Measurements from ENCODE around the gene FRMD5. TPM values are rescaled to one million over a fixed set of nuclear protein-coding genes. Genes with fewer than 3 reads are reported as not detected.

Gene FRMD5
- total and polyA plus RNA-seq, 2 donors from 2014 or later = 0.32 to 0.41 TPM

- no peak overlapping the region for H3K27ac ChIP-seq (ENCODE audit: low read depth in 2 of 2, low read length in 2 of 2)
- intact Hi-C loops (cut with DNase I) = no loop called here
- no peaks in the 10 kb centered on the region for H3K9me3 ChIP-seq (ENCODE audit: control insufficient read depth in 2 of 3, insufficient read depth in 1 of 3, low read length in 3 of 3)
- H3K9ac ChIP-seq (ENCODE audit: low read length in 3 of 3) = no peak overlapping the region
- no peaks in the 10 kb centered on the region for H3K36me3 ChIP-seq (ENCODE audit: control insufficient read depth in 2 of 3, insufficient read depth in 3 of 3, low read length in 3 of 3)
- H3K27me3 ChIP-seq (ENCODE audit: control insufficient read depth, insufficient read depth, low read length) = no peaks in the 10 kb centered on the region
- no peak for DNase-seq
- TF ChIP-seq CTCF (IDR thresholded peaks at IDR 0.05; ENCODE audit: borderline replicate concordance, extremely low read depth, insufficient read depth) = no peak
- FAIRE-seq = no peak
- H3K4me1 ChIP-seq (ENCODE audit: control insufficient read depth in 2 of 3, insufficient read depth in 2 of 3, low read depth in 1 of 3, low read length in 3 of 3) = no peaks in the 10 kb centered on the region
- H3K4me3 ChIP-seq (ENCODE audit: low read length in 3 of 3) = no peak overlapping the region
These were observed 12.6 kb upstream of the FRMD5 start for GRCh38 chr15:44207643-44208042.

- no peak overlapping the region for H3K9ac ChIP-seq (ENCODE audit: low read length in 3 of 3)
- no peaks in the 10 kb centered on the region for H3K9me3 ChIP-seq (ENCODE audit: control insufficient read depth in 2 of 3, insufficient read depth in 1 of 3, low read length in 3 of 3)
- FAIRE-seq = no peak
- no peak for DNase-seq
- no peak overlapping the region for H3K27ac ChIP-seq (ENCODE audit: low read depth in 2 of 2, low read length in 2 of 2)
- no peaks in the 10 kb centered on the region for H3K27me3 ChIP-seq (ENCODE audit: control insufficient read depth, insufficient read depth, low read length)
- H3K4me3 ChIP-seq (ENCODE audit: low read length in 3 of 3) = no peak overlapping the region
- no peaks in the 10 kb centered on the region for H3K36me3 ChIP-seq (ENCODE audit: control insufficient read depth in 2 of 3, insufficient read depth in 3 of 3, low read length in 3 of 3)
- no peaks in the 10 kb centered on the region for H3K4me1 ChIP-seq (ENCODE audit: control insufficient read depth in 2 of 3, insufficient read depth in 2 of 3, low read depth in 1 of 3, low read length in 3 of 3)
- intact Hi-C loops (cut with DNase I) = no loop called here
- TF ChIP-seq CTCF (IDR thresholded peaks at IDR 0.05; ENCODE audit: borderline replicate concordance, extremely low read depth, insufficient read depth) = no peak
These were observed 4.3 kb upstream of the FRMD5 start for GRCh38 chr15:44199393-44199792.

- Histone ChIP-seq H3K9ac (ENCODE audit: low read length in 3 of 3) (no peak overlapping the region), H3K36me3 (ENCODE audit: control insufficient read depth in 2 of 3, insufficient read depth in 3 of 3, low read length in 3 of 3) (no peaks in the 10 kb centered on the region), H3K27me3 (ENCODE audit: control insufficient read depth, insufficient read depth, low read length) (peaks cover 13% of the 10 kb centered on the region), H3K4me1 (ENCODE audit: control insufficient read depth in 2 of 3, insufficient read depth in 2 of 3, low read depth in 1 of 3, low read length in 3 of 3) (no peaks in the 10 kb centered on the region), H3K4me3 (ENCODE audit: low read length in 3 of 3) (peak overlapping the region in 1 of 3 donors; percentile 77), H3K9me3 (ENCODE audit: control insufficient read depth in 2 of 3, insufficient read depth in 1 of 3, low read length in 3 of 3) (no peaks in the 10 kb centered on the region), H3K27ac (ENCODE audit: low read depth in 2 of 2, low read length in 2 of 2) (no peak overlapping the region)
- no peak for FAIRE-seq
- intact Hi-C loops (cut with DNase I) = no loop called here
- no peak for TF ChIP-seq CTCF (IDR thresholded peaks at IDR 0.05; ENCODE audit: borderline replicate concordance, extremely low read depth, insufficient read depth)
- DNase-seq = peak in 4 of 5 donors; percentile 36 to 78 (median 54)
These were observed 534 bp downstream of the FRMD5 start for GRCh38 chr15:44194323-44195150.
